Neural cell (in vitro differentiated cells): ENCODE results near the gene PRRX2. TPM values are rescaled to one million over a fixed set of nuclear protein-coding genes. Genes with fewer than 3 reads are reported as not detected.

Source experiments
- H2AFZ ChIP-seq: fragments of 200-600, 300-800 bp; sonication (generic), shearing (Covaris generic); 2 replicates; pipeline ENCODE4 v1.6.0; 2014; ENCODE audit warnings: low read depth, mild to moderate bottlenecking, antibody characterized with exemption, low read length, moderate library complexity
- H3F3A ChIP-seq: fragments of 200-600 bp; shearing (Covaris generic); 2 replicates; pipeline ENCODE4 v1.6.1; 2016; ENCODE audit warnings: mild to moderate bottlenecking, moderate library complexity, mixed read lengths, antibody characterized with exemption, low read length; ENCODE audit not compliant: insufficient read depth, poor library complexity, severe bottlenecking
- H3K27ac ChIP-seq: fragments of 200-600, 300-800 bp; sonication (generic), shearing (Covaris generic); 2 replicates; pipeline ENCODE4 v1.5.1; 2014; ENCODE audit warnings: mild to moderate bottlenecking, low read length, moderate library complexity
- H3K27me3 ChIP-seq: fragments of 300-800, 200-600 bp; sonication (generic), shearing (Covaris generic); 2 replicates; pipeline ENCODE4 v1.6.0; 2014; ENCODE audit warnings: mild to moderate bottlenecking, low read depth, low read length, moderate library complexity; ENCODE audit not compliant: insufficient read depth
- H3K36me3 ChIP-seq: fragments of 300-800, 200-600 bp; sonication (generic), shearing (Covaris generic); 2 replicates; pipeline ENCODE4 v1.5.1; 2014; ENCODE audit warnings: mild to moderate bottlenecking, antibody characterized with exemption, low read length, moderate library complexity; ENCODE audit not compliant: insufficient read depth
- H3K4me2 ChIP-seq: fragments of 300-800, 200-600 bp; sonication (generic), shearing (Covaris generic); 2 replicates; pipeline ENCODE4 v1.6.0; 2014; ENCODE audit warnings: mild to moderate bottlenecking, low read length
- H3K4me3 ChIP-seq: fragments of 300-800, 200-600 bp; sonication (generic), shearing (Covaris generic); 2 replicates; pipeline ENCODE4 v1.5.1; 2014; ENCODE audit warnings: mild to moderate bottlenecking, low read length, moderate library complexity
- H3K79me2 ChIP-seq: fragments of 200-600 bp; shearing (Covaris generic); replicated peaks from 2 replicates; pipeline ENCODE4 v1.6.0; 2014; ENCODE audit warnings: mild to moderate bottlenecking, low read length, moderate library complexity; ENCODE audit not compliant: insufficient read depth
- H3K9ac ChIP-seq: fragments of 300-800, 200-600 bp; sonication (generic), shearing (Covaris generic); 2 replicates; pipeline ENCODE4 v1.6.1; 2016; ENCODE audit warnings: mild to moderate bottlenecking, low read length, mixed read lengths
- H3K9me2 ChIP-seq: fragments of 200-600 bp; shearing (Covaris generic); 2 replicates; pipeline ENCODE4 v1.6.1; 2016; ENCODE audit warnings: mild to moderate bottlenecking, low read length, mixed read lengths; ENCODE audit not compliant: insufficient read depth
- H3K9me3 ChIP-seq: fragments of 200-600, 300-800 bp; sonication (generic), shearing (Covaris generic); 2 replicates; pipeline ENCODE4 v1.6.1; 2016; ENCODE audit warnings: mild to moderate bottlenecking, mixed run types, low read length, moderate library complexity, mixed read lengths
- H4K20me1 ChIP-seq: fragments of 200-600 bp; shearing (Covaris generic); 2 replicates; pipeline ENCODE4 v1.6.1; 2016; ENCODE audit warnings: mild to moderate bottlenecking, mixed run types; ENCODE audit not compliant: insufficient read depth
- CTCF ChIP-seq: fragments of 450-650 bp; IDR thresholded peaks from 2 replicates; pipeline ENCODE4 v1.5.1; 2014; ENCODE audit warnings: antibody characterized with exemption, mild to moderate bottlenecking, moderate library complexity; ENCODE audit not compliant: poor library complexity, severe bottlenecking
- EP300 ChIP-seq: fragments of 450-650 bp; conservative IDR thresholded peaks from 2 replicates; pipeline ENCODE4 v1.6.1; 2014; ENCODE audit warnings: antibody characterized with exemption, mild to moderate bottlenecking, moderate library complexity; ENCODE audit not compliant: poor library complexity, severe bottlenecking
- EZH2 ChIP-seq: fragments of 200-600, 300-800 bp; shearing (Covaris generic), sonication (generic); IDR thresholded peaks from 2 replicates; pipeline ENCODE4 v1.6.1; 2014; ENCODE audit warnings: antibody characterized with exemption, low read length, borderline replicate concordance, mild to moderate bottlenecking; ENCODE audit not compliant: insufficient read depth, poor library complexity, severe bottlenecking
- MXI1 ChIP-seq: fragments of 450-650 bp; conservative IDR thresholded peaks from 2 replicates; pipeline ENCODE4 v1.6.1; 2014; ENCODE audit warnings: antibody characterized with exemption, mild to moderate bottlenecking; ENCODE audit not compliant: poor library complexity, severe bottlenecking
- POLR2AphosphoS5 ChIP-seq: IDR thresholded peaks from 2 replicates; pipeline ENCODE4 v1.6.1; 2012
- RAD21 ChIP-seq: fragments of 450-650 bp; conservative IDR thresholded peaks from 2 replicates; pipeline ENCODE4 v1.6.1; 2014; ENCODE audit warnings: antibody characterized with exemption, mild to moderate bottlenecking, moderate library complexity
- REST ChIP-seq: IDR thresholded peaks from 2 replicates; pipeline ENCODE4 v1.6.1; 2012; ENCODE audit warnings: borderline replicate concordance
- SMC3 ChIP-seq: fragments of 450-650 bp; conservative IDR thresholded peaks from 2 replicates; pipeline ENCODE4 v1.6.1; 2014; ENCODE audit warnings: antibody characterized with exemption, mild to moderate bottlenecking, moderate library complexity; ENCODE audit not compliant: poor library complexity
- TAF1 ChIP-seq: IDR thresholded peaks from 2 replicates; pipeline ENCODE4 v1.6.1; 2012; ENCODE audit warnings: low read depth
- polyA plus RNA-seq: library from polyadenylated mRNA; depleted of rRNA; stranded (reverse); fragments of >200 nt; gene quantifications from 2 replicates; pipeline ENCODE4 v1.2.3, GENCODE V29; 2014

Gene PRRX2
- polyA plus RNA-seq, 1 donor from 2014 or later, result not detected

- no peak overlapping the region for H3K27ac ChIP-seq
- H3K4me2 ChIP-seq, result no peak overlapping the region
- no peak overlapping the region for H3K9ac ChIP-seq
- H3K79me2 ChIP-seq, result peaks cover 15% of the 10 kb centered on the region
- no peaks in the 10 kb centered on the region for H3F3A ChIP-seq
- no peak overlapping the region for H3K4me3 ChIP-seq
- peaks cover 8% of the 10 kb centered on the region for H4K20me1 ChIP-seq
- H2AFZ ChIP-seq, result no peak overlapping the region
- H3K9me2 ChIP-seq, result no peaks in the 10 kb centered on the region
- no peaks in the 10 kb centered on the region for H3K9me3 ChIP-seq
- no peaks in the 10 kb centered on the region for H3K27me3 ChIP-seq
- TF ChIP-seq SMC3 (no peak), REST (no peak), POLR2AphosphoS5 (no peak), MXI1 (no peak), CTCF (no peak), TAF1 (no peak), EP300 (no peak), EZH2 (no peak), RAD21 (no peak)
- no peaks in the 10 kb centered on the region for H3K36me3 ChIP-seq
Observed at GRCh38 chr9:129643706-129644105, 21.7 kb upstream of the PRRX2 start.

- H2AFZ ChIP-seq, result no peak overlapping the region
- no peak overlapping the region for H3K4me2 ChIP-seq
- no peaks in the 10 kb centered on the region for H3K9me3 ChIP-seq
- no peaks in the 10 kb centered on the region for H3F3A ChIP-seq
- no peaks in the 10 kb centered on the region for H3K9me2 ChIP-seq
- H3K4me3 ChIP-seq, result no peak overlapping the region
- TF ChIP-seq REST (no peak), CTCF (no peak), MXI1 (no peak), EP300 (no peak), SMC3 (no peak), POLR2AphosphoS5 (no peak), RAD21 (no peak), EZH2 (no peak), TAF1 (no peak)
- no peak overlapping the region for H3K9ac ChIP-seq
- peaks cover 15% of the 10 kb centered on the region for H3K79me2 ChIP-seq
- H3K36me3 ChIP-seq, result no peaks in the 10 kb centered on the region
- H3K27me3 ChIP-seq, result no peaks in the 10 kb centered on the region
- H4K20me1 ChIP-seq, result peaks cover 8% of the 10 kb centered on the region
- H3K27ac ChIP-seq, result no peak overlapping the region
Observed at GRCh38 chr9:129644365-129644764, 21.1 kb upstream of the PRRX2 start.
